Measurements from ENCODE around the gene QRFPR. TPM values are rescaled to one million over a fixed set of nuclear protein-coding genes. Genes with fewer than 3 reads are reported as not detected.
"Not testable (repeated sequence)": the region's sequence is repeated elsewhere in the genome, so short reads cannot be mapped to it uniquely, and the experiment has no call there.

The QRFPR gene
- not detected for total RNA-seq

- DNase-seq, result peak; percentile 9
- peak within 1 kb of the TSS; percentile 31 for H3K4me3 Mint-ChIP-seq
- H3K27me3 Mint-ChIP-seq, result peaks cover 54% of the 10 kb centered on the region
- no peaks in the 10 kb centered on the region for H3K36me3 Mint-ChIP-seq
- no peak within 1 kb of the TSS for H3K27ac Mint-ChIP-seq
- no peaks in the 10 kb centered on the region for H3K9me3 Mint-ChIP-seq
- CTCF ChIA-PET, result interaction anchor here (1.5 to 4.5 kb wide), 2 partner anchors 11 to 41 kb away, joined by 4 to 15 read pairs; no protein-coding TSS in a partner anchor
- intact Hi-C loops (cut with micrococcal nuclease), result loop anchor here (5.0 kb wide), 1 partner anchor 309 kb away; the partner anchor contains the start of gene NDNF
- H3K4me1 Mint-ChIP-seq (ENCODE audit: low read depth), result peaks cover 8% of the 10 kb centered on the region
- POLR2A ChIA-PET, result no interaction called here
These were observed at the start of gene QRFPR for GRCh38 chr4:121380776-121381462. Gene QRFPR (minus strand): TSS chr4:121381018. CDS start chr4:121380647, 371 bp downstream.

- CTCF ChIA-PET, result no interaction called here
- H3K9me3 Mint-ChIP-seq, result no peaks in the 10 kb centered on the region
- H3K27ac Mint-ChIP-seq, result no peak overlapping the region
- no peak overlapping the region for H3K4me3 Mint-ChIP-seq
- intact Hi-C loops (cut with micrococcal nuclease), result no loop called here
- no peak for DNase-seq
- peaks cover 4% of the 10 kb centered on the region for H3K27me3 Mint-ChIP-seq
- no peaks in the 10 kb centered on the region for H3K36me3 Mint-ChIP-seq
- no peaks in the 10 kb centered on the region for H3K4me1 Mint-ChIP-seq (ENCODE audit: low read depth)
- POLR2A ChIA-PET, result no interaction called here
These were observed 47.9 kb upstream of the QRFPR start for GRCh38 chr4:121428721-121429120.

DNA sequence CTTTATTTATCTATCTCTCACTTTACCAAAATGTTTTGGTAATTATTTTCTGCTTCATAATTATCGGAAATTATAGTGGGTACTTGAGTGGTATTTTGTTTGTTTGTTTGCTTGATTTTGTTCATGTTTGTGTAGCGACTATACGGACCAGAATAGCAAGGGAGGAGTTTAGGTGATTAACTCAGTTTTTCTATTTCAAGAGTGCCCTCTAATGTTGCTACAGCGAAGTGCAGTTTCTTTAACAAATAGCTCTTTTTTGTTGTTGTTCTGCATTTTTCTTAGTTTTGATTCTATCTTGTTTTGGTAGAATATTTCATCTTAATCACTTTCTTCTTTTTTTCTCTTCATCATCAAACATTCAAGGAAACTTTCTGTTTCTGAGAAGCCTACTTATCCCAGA lies 40.8 kb upstream of the QRFPR start:
- H3K27ac Mint-ChIP-seq, result no peak overlapping the region
- intact Hi-C loops (cut with micrococcal nuclease), result no loop called here
- ChIA-PET CTCF (interaction anchor here (1.4 to 2.7 kb wide), 3 partner anchors 42 to 230 kb away, joined by 4 to 10 read pairs (median 6); no protein-coding TSS in a partner anchor), POLR2A (no interaction called here)
- no peak overlapping the region for H3K4me3 Mint-ChIP-seq
- no peak for DNase-seq
- H3K4me1 Mint-ChIP-seq (ENCODE audit: low read depth), result no peaks in the 10 kb centered on the region
- no peaks in the 10 kb centered on the region for H3K9me3 Mint-ChIP-seq
- no peaks in the 10 kb centered on the region for H3K36me3 Mint-ChIP-seq
- H3K27me3 Mint-ChIP-seq, result peaks cover 8% of the 10 kb centered on the region

GRCh38 chr4:121411151-121411744 lies 30.4 kb upstream of the QRFPR start:
- ChIA-PET POLR2A (no interaction called here), CTCF (no interaction called here)
- Mint-ChIP-seq H3K9me3 (no peaks in the 10 kb centered on the region), H3K27me3 (peaks cover 13% of the 10 kb centered on the region), H3K27ac (no peak overlapping the region), H3K4me3 (no peak overlapping the region), H3K36me3 (no peaks in the 10 kb centered on the region), H3K4me1 (ENCODE audit: low read depth) (no peaks in the 10 kb centered on the region)
- no peak for DNase-seq
- intact Hi-C loops (cut with micrococcal nuclease), result no loop called here

DNA sequence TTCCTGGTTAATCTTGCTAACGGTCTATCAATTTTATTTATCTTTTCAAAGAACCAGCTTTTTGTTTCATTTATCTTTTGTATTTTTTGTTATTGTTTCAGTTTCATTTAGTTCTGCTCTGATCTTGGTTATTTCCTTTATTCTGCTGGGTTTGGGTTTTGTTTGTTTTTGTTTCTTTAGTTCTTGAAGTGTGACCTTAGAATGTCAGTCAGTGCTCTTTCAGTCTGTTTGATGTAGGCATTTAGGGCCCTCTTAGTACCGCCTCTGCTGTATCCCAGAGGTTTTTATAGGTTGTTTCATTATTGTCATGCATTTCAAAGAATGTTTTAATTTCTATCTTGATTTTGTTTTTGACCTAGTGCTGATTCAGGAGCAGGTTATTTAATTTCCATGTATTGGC lies 27.7 kb upstream of the QRFPR start:
- DNase-seq; H3K27ac Mint-ChIP-seq; H3K4me3 Mint-ChIP-seq; H3K9me3 Mint-ChIP-seq; H3K4me1 Mint-ChIP-seq (ENCODE audit: low read depth); H3K36me3 Mint-ChIP-seq; intact Hi-C loops (cut with micrococcal nuclease); POLR2A ChIA-PET: not testable (repeated sequence)
- CTCF ChIA-PET, result interaction anchor here (1.3 kb wide), 1 partner anchor 37 kb away, joined by 3 read pairs; no protein-coding TSS in a partner anchor
- peaks cover 11% of the 10 kb centered on the region for H3K27me3 Mint-ChIP-seq

DNA sequence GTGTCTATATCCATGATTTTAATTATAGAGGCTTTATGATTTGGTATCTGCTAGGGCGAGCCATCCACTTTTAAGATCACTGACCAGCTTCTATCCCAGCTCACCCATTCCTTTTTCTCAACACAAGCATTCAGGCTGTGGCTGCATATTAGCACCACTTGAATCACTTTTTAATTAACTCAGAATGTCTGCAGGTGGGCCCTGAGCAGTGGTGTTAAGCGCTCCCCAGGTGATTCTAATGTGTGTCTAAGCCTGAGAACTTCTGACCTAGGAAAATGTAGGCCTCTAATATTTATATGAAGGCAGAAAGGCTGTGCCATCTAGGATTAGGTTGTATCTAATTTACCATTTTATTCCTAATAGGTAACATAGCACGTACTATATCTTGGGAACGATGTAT lies 19.8 kb upstream of the QRFPR start:
- DNase-seq, result no peak
- Mint-ChIP-seq H3K27ac (no peak overlapping the region), H3K27me3 (no peaks in the 10 kb centered on the region), H3K9me3 (no peaks in the 10 kb centered on the region), H3K4me1 (ENCODE audit: low read depth) (no peaks in the 10 kb centered on the region), H3K4me3 (no peak overlapping the region), H3K36me3 (no peaks in the 10 kb centered on the region)
- CTCF ChIA-PET, result no interaction called here
- intact Hi-C loops (cut with micrococcal nuclease), result no loop called here
- POLR2A ChIA-PET, result no interaction called here

DNA sequence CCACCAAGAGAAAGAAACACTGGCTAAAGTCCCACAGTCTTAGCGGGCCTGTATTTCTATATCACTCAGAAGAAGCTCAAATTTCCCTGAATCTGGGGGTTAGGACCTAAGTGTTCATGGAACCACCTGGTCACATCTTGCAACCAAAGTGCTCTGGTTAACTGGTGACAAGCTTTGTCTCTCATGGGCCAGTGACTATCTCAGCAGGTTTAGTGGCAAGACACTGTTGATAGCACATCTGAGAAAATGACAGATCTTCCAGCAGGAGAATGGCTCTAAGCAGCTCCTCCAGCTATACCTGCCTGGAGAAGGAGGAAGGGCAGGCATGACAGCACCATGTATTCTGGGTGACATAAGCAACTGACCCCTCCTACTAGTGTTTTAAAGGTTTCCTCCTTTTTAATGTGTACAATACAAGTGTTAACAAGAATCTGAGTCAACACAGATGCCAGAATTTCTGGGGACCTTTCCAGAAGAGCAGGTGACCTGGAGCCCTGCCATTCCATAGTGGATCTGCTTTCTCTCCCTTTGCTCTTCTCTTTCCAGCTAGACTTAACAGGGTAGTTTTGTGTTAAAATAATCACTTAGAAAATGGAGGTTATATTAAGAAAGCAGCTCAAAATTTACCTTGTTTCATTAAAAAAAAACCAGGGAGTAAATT lies 17.3 kb upstream of the QRFPR start:
- H3K27me3 Mint-ChIP-seq, result no peaks in the 10 kb centered on the region
- POLR2A ChIA-PET, result no interaction called here

DNA sequence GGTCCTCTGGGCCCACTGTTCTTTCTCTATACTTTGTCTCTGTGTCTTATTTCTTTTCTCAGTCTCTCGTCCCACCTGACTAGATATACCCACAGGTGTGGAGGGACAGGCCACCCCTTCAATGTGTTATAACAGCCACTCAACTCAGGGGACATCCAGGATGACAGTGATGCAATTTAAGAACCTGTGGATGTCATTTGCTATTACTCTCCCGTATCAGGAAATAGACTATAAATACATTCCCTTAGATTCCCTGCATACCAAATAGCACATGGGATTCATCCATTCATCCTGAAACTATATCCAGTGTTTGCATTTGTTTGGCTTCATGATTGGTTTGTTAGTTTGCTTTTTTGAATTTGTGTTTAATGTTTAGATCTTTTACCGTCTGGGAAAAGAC lies 16.6 kb upstream of the QRFPR start:
- ChIA-PET CTCF (no interaction called here), POLR2A (no interaction called here)
- Mint-ChIP-seq H3K9me3 (no peaks in the 10 kb centered on the region), H3K4me1 (ENCODE audit: low read depth) (no peaks in the 10 kb centered on the region), H3K27ac (no peak overlapping the region), H3K36me3 (no peaks in the 10 kb centered on the region), H3K4me3 (no peak overlapping the region), H3K27me3 (no peaks in the 10 kb centered on the region)
- DNase-seq, result no peak
- intact Hi-C loops (cut with micrococcal nuclease), result no loop called here

More for the DNA sequence above, 17.3 kb upstream of the QRFPR start:
- intact Hi-C loops (cut with micrococcal nuclease), result no loop called here
- no peaks in the 10 kb centered on the region for H3K4me1 Mint-ChIP-seq (ENCODE audit: low read depth)
- H3K4me3 Mint-ChIP-seq, result no peak overlapping the region
- DNase-seq, result no peak
- H3K36me3 Mint-ChIP-seq, result no peaks in the 10 kb centered on the region
- CTCF ChIA-PET, result no interaction called here
- H3K9me3 Mint-ChIP-seq, result no peaks in the 10 kb centered on the region
- H3K27ac Mint-ChIP-seq, result no peak overlapping the region

- CTCF ChIA-PET, result no interaction called here
- no peaks in the 10 kb centered on the region for H3K36me3 Mint-ChIP-seq
- POLR2A ChIA-PET, result no interaction called here
- peaks cover 2% of the 10 kb centered on the region for H3K9me3 Mint-ChIP-seq
- DNase-seq, result no peak
- intact Hi-C loops (cut with micrococcal nuclease), result no loop called here
- peaks cover 4% of the 10 kb centered on the region for H3K27me3 Mint-ChIP-seq
- H3K4me3 Mint-ChIP-seq, result no peak overlapping the region
- H3K4me1 Mint-ChIP-seq (ENCODE audit: low read depth), result no peaks in the 10 kb centered on the region
- H3K27ac Mint-ChIP-seq, result no peak overlapping the region
These were observed 11.7 kb upstream of the QRFPR start for GRCh38 chr4:121392426-121393086.

- no peak for DNase-seq
- H3K4me3 Mint-ChIP-seq, result no peak overlapping the region
- no peak overlapping the region for H3K27ac Mint-ChIP-seq
- peaks cover 2% of the 10 kb centered on the region for H3K9me3 Mint-ChIP-seq
- POLR2A ChIA-PET, result no interaction called here
- CTCF ChIA-PET, result interaction anchor here (0.7 to 1.3 kb wide), 2 partner anchors 16 to 74 kb away, joined by 3 read pairs; no protein-coding TSS in a partner anchor
- H3K36me3 Mint-ChIP-seq, result no peaks in the 10 kb centered on the region
- intact Hi-C loops (cut with micrococcal nuclease), result no loop called here
- peaks cover 15% of the 10 kb centered on the region for H3K27me3 Mint-ChIP-seq
- no peaks in the 10 kb centered on the region for H3K4me1 Mint-ChIP-seq (ENCODE audit: low read depth)
These were observed 9.5 kb upstream of the QRFPR start for GRCh38 chr4:121390335-121390734.

DNA sequence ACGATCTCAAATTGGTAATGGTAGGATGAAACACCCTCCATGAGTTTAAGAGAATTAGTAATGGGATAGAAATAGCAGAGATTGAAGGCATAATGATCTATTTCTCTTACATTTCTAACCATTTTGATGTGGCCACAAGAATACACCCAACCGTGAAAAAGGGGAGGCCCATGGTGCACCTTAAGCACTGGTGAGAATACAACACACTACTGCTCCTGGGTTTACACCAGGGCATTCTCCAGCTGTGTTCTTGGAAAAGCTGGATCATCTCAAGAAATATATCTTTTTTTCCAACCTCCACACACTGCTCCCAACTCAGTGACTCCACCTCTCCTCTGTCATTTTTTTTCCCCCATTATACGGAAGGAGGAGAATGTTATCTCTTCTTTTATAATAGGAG lies 1.5 kb downstream of the QRFPR start:
- no peak overlapping the region for H3K27ac Mint-ChIP-seq
- peaks cover 12% of the 10 kb centered on the region for H3K4me1 Mint-ChIP-seq (ENCODE audit: low read depth)
- intact Hi-C loops (cut with micrococcal nuclease), result no loop called here
- ChIA-PET POLR2A (no interaction called here), CTCF (interaction anchor here (1.5 to 4.5 kb wide), 2 partner anchors 9 to 43 kb away, joined by 4 to 15 read pairs; no protein-coding TSS in a partner anchor)
- H3K27me3 Mint-ChIP-seq, result peaks cover 57% of the 10 kb centered on the region
- H3K9me3 Mint-ChIP-seq, result no peaks in the 10 kb centered on the region
- no peak overlapping the region for H3K4me3 Mint-ChIP-seq
- no peak for DNase-seq
- no peaks in the 10 kb centered on the region for H3K36me3 Mint-ChIP-seq

DNA sequence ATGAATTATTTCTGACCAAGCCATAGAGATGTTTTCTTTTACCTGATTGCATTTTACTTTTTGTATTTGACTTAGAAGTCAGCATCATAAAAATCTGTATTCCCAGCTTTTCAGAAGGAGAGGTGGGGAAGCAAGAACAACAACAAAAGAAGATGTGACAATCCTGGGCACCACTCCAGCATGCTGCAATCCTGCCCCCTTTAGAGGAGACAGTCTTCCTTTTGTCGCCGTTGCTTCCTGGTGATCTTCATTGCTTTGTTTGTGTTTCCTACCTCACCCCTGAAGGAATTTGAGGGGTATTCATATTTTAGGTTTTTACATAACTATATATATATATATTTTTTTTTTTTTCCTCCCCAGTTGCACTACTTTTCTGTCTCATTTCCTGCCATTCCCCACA lies 3.7 kb downstream of the QRFPR start:
- intact Hi-C loops (cut with micrococcal nuclease), result no loop called here
- H3K36me3 Mint-ChIP-seq, result no peaks in the 10 kb centered on the region
- peaks cover 12% of the 10 kb centered on the region for H3K4me1 Mint-ChIP-seq (ENCODE audit: low read depth)
- DNase-seq, result no peak
- H3K27ac Mint-ChIP-seq, result no peak overlapping the region
- ChIA-PET CTCF (interaction anchor here (1.2 kb wide), 1 partner anchor 86 kb away, joined by 3 read pairs; no protein-coding TSS in a partner anchor), POLR2A (no interaction called here)
- no peaks in the 10 kb centered on the region for H3K9me3 Mint-ChIP-seq
- peaks cover 45% of the 10 kb centered on the region for H3K27me3 Mint-ChIP-seq
- H3K4me3 Mint-ChIP-seq, result no peak overlapping the region
